Measurements from ENCODE around the gene BTRC. TPM values are rescaled to one million over a fixed set of nuclear protein-coding genes. Genes with fewer than 3 reads are reported as not detected.
A peak's percentile ranks its signal among the peaks of the same experiment; 100 is the strongest.
"Not testable (repeated sequence)": the region's sequence is repeated elsewhere in the genome, so short reads cannot be mapped to it uniquely, and the experiment has no call there.

BTRC gene
- total RNA-seq, 2 donors from 2014 or later = 19.8 to 22.4 TPM

- TF ChIP-seq CTCF (IDR thresholded peaks at IDR 0.05) = no peak
- Histone ChIP-seq H3K36me3 (peaks cover 49% of the 10 kb centered on the region), H3K4me3 (no peak overlapping the region), H3K4me1 (no peaks in the 10 kb centered on the region), H3K27me3 (no peaks in the 10 kb centered on the region), H3K27ac (no peak overlapping the region), H3K9me3 (no peaks in the 10 kb centered on the region)
- no peak for DNase-seq (ENCODE audit: low spot score)
Observed at GRCh38 chr10:101580486-101581399, 226.8 kb downstream of the BTRC start.

GRCh38 chr10:101585841-101586240 is 231.9 kb downstream of the BTRC start:
- DNase-seq (ENCODE audit: low spot score) = no peak

GRCh38 chr10:101587725-101588653 is 234.0 kb downstream of the BTRC start, which contains the start of the genes DPCD and POLL:
TSS of gene DPCD (plus strand) at chr10:101588321. CDS start at chr10:101588337, 16 bp downstream.
TSS of gene POLL (minus strand) at chr10:101588257. CDS start at chr10:101587360, 897 bp downstream.
- H3K27me3 ChIP-seq = no peaks in the 10 kb centered on the region
- peak within 1 kb of the TSS; percentile 65 to 79 for H3K27ac ChIP-seq
- TF ChIP-seq CTCF (IDR thresholded peaks at IDR 0.05) = no peak
- H3K4me3 ChIP-seq = peak within 1 kb of the TSS; percentile 86 to 91
- peak; percentile 98 for DNase-seq (ENCODE audit: low spot score)
- H3K9me3 ChIP-seq = no peaks in the 10 kb centered on the region
- peaks cover 18% of the 10 kb centered on the region for H3K36me3 ChIP-seq
- H3K4me1 ChIP-seq = peaks cover 0 to 23% of the 10 kb centered on the region in 2 donors

More at GRCh38 chr10:101585841-101586240, 231.9 kb downstream of the BTRC start:
- peaks cover 0 to 18% of the 10 kb centered on the region in 2 donors for H3K4me1 ChIP-seq
- no peaks in the 10 kb centered on the region for H3K9me3 ChIP-seq
- TF ChIP-seq CTCF (IDR thresholded peaks at IDR 0.05) = no peak
- H3K4me3 ChIP-seq = no peak overlapping the region
- no peak overlapping the region for H3K27ac ChIP-seq
- H3K27me3 ChIP-seq = no peaks in the 10 kb centered on the region
- peaks cover 31% of the 10 kb centered on the region for H3K36me3 ChIP-seq

GRCh38 chr10:101588879-101589278 is 234.9 kb downstream of the BTRC start:
- no peaks in the 10 kb centered on the region for H3K9me3 ChIP-seq
- H3K4me3 ChIP-seq = peak overlapping the region in 1 of 2 donors; percentile 91
- no peak for DNase-seq (ENCODE audit: low spot score)
- no peak overlapping the region for H3K27ac ChIP-seq
- H3K36me3 ChIP-seq = peaks cover 10% of the 10 kb centered on the region
- no peaks in the 10 kb centered on the region for H3K27me3 ChIP-seq
- TF ChIP-seq CTCF (IDR thresholded peaks at IDR 0.05) = no peak
- peaks cover 0 to 25% of the 10 kb centered on the region in 2 donors for H3K4me1 ChIP-seq

- not testable (repeated sequence) for DNase-seq (ENCODE audit: low spot score); H3K27ac ChIP-seq; H3K4me3 ChIP-seq; H3K9me3 ChIP-seq; H3K27me3 ChIP-seq; H3K36me3 ChIP-seq
- H3K4me1 ChIP-seq = peaks cover 0 to 25% of the 10 kb centered on the region in 2 donors
Observed at GRCh38 chr10:101593331-101593730, 239.4 kb downstream of the BTRC start.
